SH-SY5Y (cell line): ENCODE data around the gene MYD88.

ENCODE experiments used
- GATA2 ChIP-seq: IDR thresholded peaks from 2 replicates; pipeline ENCODE4 v1.6.1; 2011; ENCODE audit warnings: mild to moderate bottlenecking, low read depth, low read length
- GATA3 ChIP-seq: IDR thresholded peaks from 2 replicates; pipeline ENCODE4 v1.6.1; 2011; ENCODE audit warnings: low read depth, mild to moderate bottlenecking, low read length, moderate library complexity

DNA sequence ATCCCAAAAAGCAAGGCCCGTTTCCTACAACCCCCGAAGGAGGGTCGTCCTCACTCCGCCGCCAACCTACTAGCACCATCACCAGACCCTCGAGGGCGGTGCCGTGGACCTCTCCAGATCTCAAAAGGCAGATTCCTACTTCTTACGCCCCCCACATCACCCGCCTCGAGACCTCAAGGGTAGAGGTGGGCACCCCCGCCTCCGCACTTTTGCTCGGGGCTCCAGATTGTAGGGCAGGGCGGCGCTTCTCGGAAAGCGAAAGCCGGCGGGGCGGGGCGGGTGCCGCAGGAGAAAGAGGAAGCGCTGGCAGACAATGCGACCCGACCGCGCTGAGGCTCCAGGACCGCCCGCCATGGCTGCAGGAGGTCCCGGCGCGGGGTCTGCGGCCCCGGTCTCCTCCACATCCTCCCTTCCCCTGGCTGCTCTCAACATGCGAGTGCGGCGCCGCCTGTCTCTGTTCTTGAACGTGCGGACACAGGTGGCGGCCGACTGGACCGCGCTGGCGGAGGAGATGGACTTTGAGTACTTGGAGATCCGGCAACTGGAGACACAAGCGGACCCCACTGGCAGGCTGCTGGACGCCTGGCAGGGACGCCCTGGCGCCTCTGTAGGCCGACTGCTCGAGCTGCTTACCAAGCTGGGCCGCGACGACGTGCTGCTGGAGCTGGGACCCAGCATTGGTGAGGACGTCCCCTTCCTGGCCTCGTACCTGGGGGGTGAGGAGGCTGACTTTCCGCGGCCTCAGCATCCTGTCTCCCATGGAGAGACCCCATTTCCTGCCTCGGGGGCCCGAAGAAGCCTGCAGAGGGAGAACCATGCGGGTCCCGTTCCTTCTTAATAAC lies at the start of gene MYD88:
- TF ChIP-seq GATA2 (no peak), GATA3 (no peak)
